Measurements from ENCODE around the gene DOK1. TPM values are rescaled to one million over a fixed set of nuclear protein-coding genes. Genes with fewer than 3 reads are reported as not detected.
A peak's percentile ranks its signal among the peaks of the same experiment; 100 is the strongest.

DOK1 gene
- polyA plus RNA-seq, 1 donor (not counting 4 experiments of a cell fraction or from before 2014, with no cell fraction given) = 0.97 TPM

GRCh38 chr2:74510272-74510671 lies 44.2 kb upstream of the DOK1 start:
- no peak for FAIRE-seq
- H3K27ac ChIP-seq (ENCODE audit: control insufficient read depth, insufficient read depth, low read length) = no peak overlapping the region
- TF ChIP-seq CTCF (optimal IDR thresholded peaks at IDR 0.05 in 1 of 3, IDR thresholded peaks at IDR 0.05 in 1 of 3, conservative IDR thresholded peaks at IDR 0.05 in 1 of 3; ENCODE audit: extremely low read depth in 1 of 3, insufficient read depth in 2 of 3, low read length in 3 of 3) (no peak), EZH2 (IDR thresholded peaks at IDR 0.05; ENCODE audit: low read length) (no peak)
- H2AFZ ChIP-seq (ENCODE audit: control insufficient read depth, low read length) = no peak overlapping the region
- H3K4me1 ChIP-seq (ENCODE audit: control insufficient read depth, extremely low read depth, insufficient read depth, low read length) = peaks cover 18% of the 10 kb centered on the region
- H3K9ac ChIP-seq (ENCODE audit: control insufficient read depth, extremely low read depth, insufficient read depth, low read length) = no peak overlapping the region
- no peak overlapping the region for H3K4me2 ChIP-seq (ENCODE audit: control insufficient read depth, extremely low read depth, insufficient read depth, low read depth, low read length)
- H3K9me3 ChIP-seq (ENCODE audit: control insufficient read depth, low read depth, low read length) = no peaks in the 10 kb centered on the region
- dilution Hi-C loops (cut with MboI; ENCODE audit: extremely low pct_ligation_motif_present, low sequenced_read_pairs) = no loop called here
- H3K9me1 ChIP-seq (ENCODE audit: control insufficient read depth, extremely low read depth, insufficient read depth, low read length) = no peaks in the 10 kb centered on the region
- no peak overlapping the region for H3K4me3 ChIP-seq (ENCODE audit: control insufficient read depth in 2 of 3, extremely low read depth in 1 of 3, insufficient read depth in 2 of 3, low read depth in 1 of 3, low read length in 3 of 3)
- no peaks in the 10 kb centered on the region for H4K20me1 ChIP-seq (ENCODE audit: control insufficient read depth, extremely low read depth, insufficient read depth, low read length)
- H3K79me2 ChIP-seq (ENCODE audit: control insufficient read depth, insufficient read depth, low read length) = peaks cover 16% of the 10 kb centered on the region
- peaks cover 2 to 7% of the 10 kb centered on the region in 2 experiments for H3K36me3 ChIP-seq (ENCODE audit: control insufficient read depth in 2 of 2, extremely low read depth in 1 of 2, insufficient read depth in 2 of 2, low read length in 2 of 2)
- peaks cover 45% of the 10 kb centered on the region for H3K27me3 ChIP-seq (ENCODE audit: control insufficient read depth, extremely low read depth, insufficient read depth, low read length)
- DNase-seq (ENCODE audit: low read depth, low spot score) = no peak

- FAIRE-seq (no peak), DNase-seq (ENCODE audit: low read depth, low spot score) (no peak)
- Histone ChIP-seq H3K79me2 (ENCODE audit: control insufficient read depth, insufficient read depth, low read length) (peaks cover 8% of the 10 kb centered on the region), H3K27me3 (ENCODE audit: control insufficient read depth, extremely low read depth, insufficient read depth, low read length) (peaks cover 56% of the 10 kb centered on the region), H3K36me3 (ENCODE audit: control insufficient read depth in 2 of 2, extremely low read depth in 1 of 2, insufficient read depth in 2 of 2, low read length in 2 of 2) (no peaks in the 10 kb centered on the region), H3K27ac (ENCODE audit: control insufficient read depth, insufficient read depth, low read length) (no peak overlapping the region), H3K9ac (ENCODE audit: control insufficient read depth, extremely low read depth, insufficient read depth, low read length) (no peak overlapping the region), H3K9me1 (ENCODE audit: control insufficient read depth, extremely low read depth, insufficient read depth, low read length) (no peaks in the 10 kb centered on the region), H3K4me2 (ENCODE audit: control insufficient read depth, extremely low read depth, insufficient read depth, low read depth, low read length) (no peak overlapping the region), H3K4me3 (ENCODE audit: control insufficient read depth in 2 of 3, extremely low read depth in 1 of 3, insufficient read depth in 2 of 3, low read depth in 1 of 3, low read length in 3 of 3) (no peak overlapping the region), H3K4me1 (ENCODE audit: control insufficient read depth, extremely low read depth, insufficient read depth, low read length) (peaks cover 12% of the 10 kb centered on the region), H4K20me1 (ENCODE audit: control insufficient read depth, extremely low read depth, insufficient read depth, low read length) (no peaks in the 10 kb centered on the region), H2AFZ (ENCODE audit: control insufficient read depth, low read length) (no peak overlapping the region), H3K9me3 (ENCODE audit: control insufficient read depth, low read depth, low read length) (no peaks in the 10 kb centered on the region)
- dilution Hi-C loops (cut with MboI; ENCODE audit: extremely low pct_ligation_motif_present, low sequenced_read_pairs) = no loop called here
- TF ChIP-seq CTCF (optimal IDR thresholded peaks at IDR 0.05 in 1 of 3, IDR thresholded peaks at IDR 0.05 in 1 of 3, conservative IDR thresholded peaks at IDR 0.05 in 1 of 3; ENCODE audit: extremely low read depth in 1 of 3, insufficient read depth in 2 of 3, low read length in 3 of 3) = no peak
- peak; percentile 32 for TF ChIP-seq EZH2 (IDR thresholded peaks at IDR 0.05; ENCODE audit: low read length)
Observed at GRCh38 chr2:74511104-74511989, 43.2 kb upstream of the DOK1 start.
